Trophoblast cell (in vitro differentiated cells and primary cell): ENCODE results near the gene SNAI1.
"Not testable (repeated sequence)": the region's sequence is repeated elsewhere in the genome, so short reads cannot be mapped to it uniquely, and the experiment has no call there.

Experiments used
- DNase-seq, 2 donors: peaks; one replicate each; pipeline ENCODE4 v3.0.0-alpha.2; 2016
- H2AFZ ChIP-seq: 2 replicates; pipeline ENCODE4 v1.6.1; 2013; ENCODE audit warnings: low read length, moderate library complexity, mild to moderate bottlenecking; ENCODE audit not compliant: insufficient read depth, poor library complexity
- H2AK5ac ChIP-seq: 2 replicates; pipeline ENCODE4 v1.6.1; 2013; ENCODE audit warnings: mild to moderate bottlenecking, low read length
- H2BK120ac ChIP-seq: 2 replicates; pipeline ENCODE4 v1.6.1; 2013; ENCODE audit warnings: low read length, mild to moderate bottlenecking, moderate library complexity; ENCODE audit not compliant: insufficient read depth, poor library complexity
- H2BK12ac ChIP-seq: 2 replicates; pipeline ENCODE4 v1.6.1; 2013; ENCODE audit warnings: mild to moderate bottlenecking, low read length, moderate library complexity
- H2BK5ac ChIP-seq: 2 replicates; pipeline ENCODE4 v1.6.1; 2013; ENCODE audit warnings: low read length, low read depth, moderate library complexity, mild to moderate bottlenecking; ENCODE audit not compliant: poor library complexity
- H3K14ac ChIP-seq: 2 replicates; pipeline ENCODE4 v1.6.1; 2013; ENCODE audit warnings: mild to moderate bottlenecking, low read length
- H3K18ac ChIP-seq: 2 replicates; pipeline ENCODE4 v1.6.1; 2013; ENCODE audit warnings: mild to moderate bottlenecking, low read length
- H3K23ac ChIP-seq: 2 replicates; pipeline ENCODE4 v1.6.1; 2013; ENCODE audit warnings: low read length
- H3K27ac ChIP-seq: 2 replicates; pipeline ENCODE4 v1.5.1; 2013; ENCODE audit warnings: low read depth, mild to moderate bottlenecking, inconsistent platforms, low read length, moderate library complexity
- H3K27me3 ChIP-seq: 2 replicates; pipeline ENCODE4 v1.6.1; 2013; ENCODE audit warnings: inconsistent platforms, mild to moderate bottlenecking, low read length, moderate library complexity; ENCODE audit not compliant: insufficient read depth
- H3K36me3 ChIP-seq, 2 experiments: 1 replicate in 1 of 2; 2 replicates in 1 of 2; pipeline ENCODE4 v1.6.1; 2013; ENCODE audit warnings: low read length in 2 of 2, mild to moderate bottlenecking in 2 of 2, moderate library complexity in 1 of 2; ENCODE audit not compliant: insufficient read depth in 2 of 2, control insufficient read depth in 1 of 2
- H3K4ac ChIP-seq: 2 replicates; pipeline ENCODE4 v1.6.1; 2013; ENCODE audit warnings: low read depth, mild to moderate bottlenecking, low read length, moderate library complexity
- H3K4me1 ChIP-seq, 2 experiments: 1 replicate in 1 of 2; 2 replicates in 1 of 2; pipeline ENCODE4 v1.6.1; 2013; ENCODE audit warnings: low read length in 2 of 2, mild to moderate bottlenecking in 2 of 2, moderate library complexity in 1 of 2; ENCODE audit not compliant: insufficient read depth in 2 of 2, control insufficient read depth in 1 of 2
- H3K4me2 ChIP-seq: 2 replicates; pipeline ENCODE4 v1.6.1; 2013; ENCODE audit warnings: inconsistent platforms, mild to moderate bottlenecking, low read length, moderate library complexity
- H3K4me3 ChIP-seq: 2 replicates; pipeline ENCODE4 v1.5.1; 2013; ENCODE audit warnings: mild to moderate bottlenecking, low read depth, low read length, inconsistent platforms
- H3K79me1 ChIP-seq: one replicate; pipeline ENCODE4 v1.6.1; 2013; ENCODE audit warnings: low read length
- H3K79me2 ChIP-seq: 2 replicates; pipeline ENCODE4 v1.6.1; 2013; ENCODE audit warnings: low read length, mild to moderate bottlenecking; ENCODE audit not compliant: control insufficient read depth, insufficient read depth, poor library complexity
- H3K9ac ChIP-seq: 2 replicates; pipeline ENCODE4 v1.6.1; 2013; ENCODE audit warnings: mild to moderate bottlenecking, low read length
- H3K9me3 ChIP-seq: 2 replicates; pipeline ENCODE4 v1.6.1; 2013; ENCODE audit warnings: low read depth, mild to moderate bottlenecking, control low read depth, inconsistent platforms, low read length; ENCODE audit not compliant: insufficient read depth
- H4K12ac ChIP-seq: 2 replicates; pipeline ENCODE4 v1.6.1; 2013; ENCODE audit warnings: low read depth, mild to moderate bottlenecking, low read length, moderate library complexity
- H4K8ac ChIP-seq: 2 replicates; pipeline ENCODE4 v1.6.1; 2013; ENCODE audit warnings: low read depth, mild to moderate bottlenecking, low read length, moderate library complexity
- H4K91ac ChIP-seq: one replicate; pipeline ENCODE4 v1.6.1; 2013; ENCODE audit warnings: low read depth, mild to moderate bottlenecking, low read length, moderate library complexity
- WGBS: extraction: QIAGEN DNeasy Blood & Tissue Kit; methylation state at CpG from one replicate; pipeline ENCODE4 v1.1.7; 2013; ENCODE audit warnings: missing lambda C conversion rate; ENCODE audit not compliant: insufficient read length, insufficient coverage; ENCODE audit errors: extremely low coverage; 5-methylcytosine and 5-hydroxymethylcytosine counted together

Gene SNAI1

DNA sequence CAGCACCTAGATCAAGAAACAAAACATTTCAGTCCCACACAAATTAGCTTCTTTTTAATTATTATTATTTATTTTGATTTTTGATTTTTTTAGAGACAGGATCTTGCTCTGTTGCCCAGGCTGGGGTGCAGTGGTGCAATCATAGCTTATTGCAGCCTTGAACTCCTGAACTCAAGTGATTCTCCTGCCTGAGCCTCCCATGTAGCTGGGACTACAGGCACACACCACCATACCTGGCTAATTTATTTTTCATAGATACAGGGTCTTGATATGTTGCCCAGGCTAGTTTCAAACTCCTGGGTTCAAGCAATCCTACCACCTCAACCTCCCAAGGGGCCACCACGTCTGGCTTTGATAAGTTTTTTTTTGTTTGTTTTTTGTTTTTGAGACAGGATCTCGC is 24.6 kb downstream of the SNAI1 start:
- Histone ChIP-seq H3K79me2 (no peaks in the 10 kb centered on the region), H3K9ac (no peak overlapping the region), H3K36me3 (no peaks in the 10 kb centered on the region), H4K8ac (no peak overlapping the region), H3K4me3 (no peak overlapping the region), H3K79me1 (peaks cover 7% of the 10 kb centered on the region), H3K23ac (no peak overlapping the region), H3K4me2 (no peak overlapping the region), H4K91ac (no peak overlapping the region), H2AFZ (no peak overlapping the region), H3K4ac (no peak overlapping the region), H3K9me3 (no peaks in the 10 kb centered on the region), H3K18ac (no peak overlapping the region), H4K12ac (no peak overlapping the region), H3K27me3 (no peaks in the 10 kb centered on the region), H2BK12ac (no peak overlapping the region), H3K14ac (no peak overlapping the region), H3K4me1 (peaks cover 13 to 24% of the 10 kb centered on the region in 2 experiments), H3K27ac (no peak overlapping the region), H2AK5ac (no peak overlapping the region), H2BK5ac (no peak overlapping the region), H2BK120ac (no peak overlapping the region)
- no peak for DNase-seq
- WGBS, result no CpG with 5 or more reads among the region's 2 CpGs

GRCh38 chr20:50008007-50008406 is 25.2 kb downstream of the SNAI1 start:
- Histone ChIP-seq H3K14ac (no peak overlapping the region), H4K91ac (peak overlapping the region; percentile 39)
- no CpG with 5 or more reads among the region's 3 CpGs for WGBS

GRCh38 chr20:50009521-50010454 is 27.0 kb downstream of the SNAI1 start:
- H4K91ac ChIP-seq, result peak overlapping the region; percentile 55

More at GRCh38 chr20:50008007-50008406, 25.2 kb downstream of the SNAI1 start:
- Histone ChIP-seq H3K27ac (no peak overlapping the region), H3K9ac (no peak overlapping the region), H2BK12ac (no peak overlapping the region), H3K36me3 (no peaks in the 10 kb centered on the region), H3K4me1 (peaks cover 19 to 29% of the 10 kb centered on the region in 2 experiments), H3K4me2 (no peak overlapping the region), H2BK120ac (no peak overlapping the region), H3K27me3 (no peaks in the 10 kb centered on the region), H3K79me2 (no peaks in the 10 kb centered on the region), H3K4ac (no peak overlapping the region), H2AFZ (no peak overlapping the region), H3K79me1 (peaks cover 10% of the 10 kb centered on the region), H3K4me3 (no peak overlapping the region), H3K23ac (no peak overlapping the region), H2AK5ac (no peak overlapping the region), H4K12ac (no peak overlapping the region), H4K8ac (no peak overlapping the region), H3K9me3 (no peaks in the 10 kb centered on the region), H3K18ac (no peak overlapping the region), H2BK5ac (no peak overlapping the region)
- DNase-seq, result no peak

DNA sequence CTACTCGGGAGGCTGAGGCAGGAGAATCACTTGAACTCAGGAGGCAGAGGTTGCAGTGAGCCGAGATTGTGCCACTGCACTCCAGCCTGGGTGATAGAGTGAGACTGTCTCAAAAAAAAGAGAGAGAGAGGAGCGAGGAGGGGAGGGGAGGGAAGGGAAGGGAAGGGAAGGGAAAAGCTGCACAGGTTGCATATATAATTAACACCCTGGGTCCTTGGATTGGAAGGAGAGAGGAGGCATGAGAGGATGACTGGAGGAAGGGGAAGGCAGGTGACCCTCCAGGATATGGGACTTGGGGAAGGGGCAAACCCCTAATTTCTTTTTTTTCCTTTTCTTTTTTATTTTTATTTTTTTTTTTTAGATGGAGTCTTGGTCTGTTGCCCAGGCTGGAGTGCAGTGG is 28.8 kb downstream of the SNAI1 start:
- not testable (repeated sequence) for H3K4me3 ChIP-seq, H3K27me3 ChIP-seq, H4K12ac ChIP-seq, H3K14ac ChIP-seq, H2AK5ac ChIP-seq, H4K91ac ChIP-seq, H3K23ac ChIP-seq, DNase-seq, H2BK12ac ChIP-seq, H3K4ac ChIP-seq, H3K18ac ChIP-seq, H3K36me3 ChIP-seq, H2AFZ ChIP-seq, H4K8ac ChIP-seq, H2BK5ac ChIP-seq, H2BK120ac ChIP-seq, H3K27ac ChIP-seq, H3K79me2 ChIP-seq, H3K9ac ChIP-seq, H3K9me3 ChIP-seq, H3K4me2 ChIP-seq
- peaks cover 39 to 51% of the 10 kb centered on the region in 2 experiments for H3K4me1 ChIP-seq
- H3K79me1 ChIP-seq, result peaks cover 37% of the 10 kb centered on the region
- WGBS, result no CpG with 5 or more reads among the region's 3 CpGs

More at GRCh38 chr20:50009521-50010454, 27.0 kb downstream of the SNAI1 start:
- no peak overlapping the region for H4K12ac ChIP-seq
- peak overlapping the region; percentile 46 for H3K14ac ChIP-seq
- peak overlapping the region; percentile 62 for H3K18ac ChIP-seq
- H3K4ac ChIP-seq, result peak overlapping the region; percentile 34
- peaks cover 26 to 37% of the 10 kb centered on the region in 2 experiments for H3K4me1 ChIP-seq
- no peak overlapping the region for H3K23ac ChIP-seq
- H3K27me3 ChIP-seq, result no peaks in the 10 kb centered on the region
- no peak overlapping the region for H2BK5ac ChIP-seq
- H2AK5ac ChIP-seq, result peak overlapping the region; percentile 84
- peak overlapping the region; percentile 3 for H4K8ac ChIP-seq
- peak overlapping the region; percentile 52 for H3K4me2 ChIP-seq
- peak overlapping the region; percentile 43 for H2AFZ ChIP-seq
- no peak overlapping the region for H3K27ac ChIP-seq
- WGBS, result no CpG with 5 or more reads among the region's 71 CpGs
- no peaks in the 10 kb centered on the region for H3K36me3 ChIP-seq
- no peak for DNase-seq
- H2BK120ac ChIP-seq, result peak overlapping the region; percentile 61
- H2BK12ac ChIP-seq, result peak overlapping the region; percentile 53
- H3K9me3 ChIP-seq, result no peaks in the 10 kb centered on the region
- no peak overlapping the region for H3K4me3 ChIP-seq
- peaks cover 2% of the 10 kb centered on the region for H3K79me2 ChIP-seq
- no peak overlapping the region for H3K9ac ChIP-seq
- H3K79me1 ChIP-seq, result peaks cover 21% of the 10 kb centered on the region
